ENCODE data around the gene SLC24A4. TPM values are rescaled to one million over a fixed set of nuclear protein-coding genes. Genes with fewer than 3 reads are reported as not detected.

Gene SLC24A4
- total RNA-seq, 1 donor from 2014 or later, result 0.26 TPM

DNA sequence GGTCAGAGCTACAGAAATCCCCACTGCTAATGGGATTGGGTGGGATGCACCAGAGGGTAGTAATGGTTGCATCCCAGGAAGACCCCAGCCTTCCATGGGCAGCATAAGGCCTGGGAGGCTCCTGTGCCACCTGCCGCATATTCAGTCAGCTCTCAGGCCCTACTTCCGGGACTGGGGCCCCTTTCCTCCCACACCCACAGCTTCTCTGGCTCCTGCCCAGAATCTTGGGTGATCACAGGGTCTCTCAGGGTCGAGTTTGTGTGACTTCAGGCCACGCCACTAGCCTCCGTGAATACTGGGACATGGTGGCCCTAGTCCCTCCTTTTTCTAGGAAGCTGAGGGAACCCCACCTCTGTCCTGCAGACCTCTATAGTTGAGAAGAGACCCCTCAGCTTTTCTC, 123.8 kb downstream of the SLC24A4 start:
- Mint-ChIP-seq H3K36me3 (ENCODE audit: low read depth) (no peaks in the 10 kb centered on the region), H3K4me3 (no peak overlapping the region), H3K27me3 (ENCODE audit: low read depth) (no peaks in the 10 kb centered on the region), H3K9me3 (no peaks in the 10 kb centered on the region), H3K27ac (ENCODE audit: unreplicated experiment) (no peak overlapping the region), H3K4me1 (no peaks in the 10 kb centered on the region)
- DNase-seq (ENCODE audit: low read depth, low spot score), result no peak
- TF ChIP-seq, protein P1, sequence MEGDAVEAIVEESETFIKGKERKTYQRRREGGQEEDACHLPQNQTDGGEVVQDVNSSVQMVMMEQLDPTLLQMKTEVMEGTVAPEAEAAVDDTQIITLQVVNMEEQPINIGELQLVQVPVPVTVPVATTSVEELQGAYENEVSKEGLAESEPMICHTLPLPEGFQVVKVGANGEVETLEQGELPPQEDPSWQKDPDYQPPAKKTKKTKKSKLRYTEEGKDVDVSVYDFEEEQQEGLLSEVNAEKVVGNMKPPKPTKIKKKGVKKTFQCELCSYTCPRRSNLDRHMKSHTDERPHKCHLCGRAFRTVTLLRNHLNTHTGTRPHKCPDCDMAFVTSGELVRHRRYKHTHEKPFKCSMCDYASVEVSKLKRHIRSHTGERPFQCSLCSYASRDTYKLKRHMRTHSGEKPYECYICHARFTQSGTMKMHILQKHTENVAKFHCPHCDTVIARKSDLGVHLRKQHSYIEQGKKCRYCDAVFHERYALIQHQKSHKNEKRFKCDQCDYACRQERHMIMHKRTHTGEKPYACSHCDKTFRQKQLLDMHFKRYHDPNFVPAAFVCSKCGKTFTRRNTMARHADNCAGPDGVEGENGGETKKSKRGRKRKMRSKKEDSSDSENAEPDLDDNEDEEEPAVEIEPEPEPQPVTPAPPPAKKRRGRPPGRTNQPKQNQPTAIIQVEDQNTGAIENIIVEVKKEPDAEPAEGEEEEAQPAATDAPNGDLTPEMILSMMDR (conservative IDR thresholded peaks at IDR 0.05), result no peak

DNA sequence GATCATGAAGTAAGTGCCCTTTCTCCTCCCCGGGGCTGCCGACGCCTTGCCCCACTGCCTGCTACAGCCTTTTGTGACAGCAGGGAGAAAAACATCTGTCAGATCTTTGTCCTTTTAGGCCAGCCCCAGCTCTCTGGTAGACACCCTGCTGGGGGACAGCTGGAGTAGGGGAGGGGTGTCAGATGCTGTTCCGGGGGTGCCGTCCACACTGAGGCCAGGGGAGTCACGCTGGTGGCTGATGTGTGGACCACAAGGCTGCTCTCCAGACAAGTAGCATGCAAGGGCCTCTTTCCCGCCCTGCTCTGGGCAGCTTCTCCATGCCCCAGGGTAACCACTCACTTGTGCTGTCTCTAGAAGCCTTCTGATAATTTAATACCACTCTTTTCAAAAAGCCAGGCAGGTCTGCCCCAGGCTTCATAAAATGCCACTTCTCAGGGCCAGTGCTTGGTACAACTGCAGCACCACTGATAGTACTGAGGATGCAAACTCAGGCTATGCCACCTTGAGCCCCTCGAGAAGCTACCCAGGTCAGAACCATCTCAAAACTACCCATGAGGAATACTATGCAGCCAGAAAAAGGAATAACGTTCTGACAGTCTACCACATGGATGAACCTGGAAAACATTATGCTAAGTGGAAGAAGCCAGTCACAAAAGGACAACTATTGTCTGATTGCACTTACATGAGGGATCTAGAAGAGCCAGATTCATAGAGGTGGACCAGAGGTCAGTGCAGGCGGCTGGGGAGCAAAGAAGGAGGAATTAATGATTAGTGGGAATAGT, 124.6 kb downstream of the SLC24A4 start:
- Mint-ChIP-seq H3K27me3 (ENCODE audit: low read depth) (no peaks in the 10 kb centered on the region), H3K9me3 (no peaks in the 10 kb centered on the region), H3K4me1 (no peaks in the 10 kb centered on the region), H3K36me3 (ENCODE audit: low read depth) (no peaks in the 10 kb centered on the region), H3K27ac (ENCODE audit: unreplicated experiment) (no peak overlapping the region), H3K4me3 (no peak overlapping the region)
- TF ChIP-seq, protein P1 (conservative IDR thresholded peaks at IDR 0.05), result no peak
- no peak for DNase-seq (ENCODE audit: low read depth, low spot score)

DNA sequence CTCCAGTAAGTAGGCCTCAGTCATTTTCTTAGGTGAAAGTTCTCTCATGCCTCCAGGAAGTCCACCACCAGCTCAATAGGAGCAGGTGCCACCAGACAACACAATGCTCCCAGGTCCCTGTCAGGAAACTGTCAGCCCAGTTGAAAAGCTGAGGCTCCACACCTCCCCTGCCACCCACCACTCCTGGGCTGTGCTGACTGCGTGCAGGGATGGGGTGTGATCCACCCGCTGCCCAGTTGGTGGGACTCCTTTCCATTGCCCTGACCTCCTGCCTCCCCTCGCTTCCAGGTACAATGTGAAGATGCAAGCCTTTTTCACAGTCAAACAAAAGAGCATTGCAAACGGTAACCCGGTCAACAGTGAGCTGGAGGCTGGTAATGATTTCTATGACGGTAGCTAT, 125.8 kb downstream of the SLC24A4 start:
- TF ChIP-seq, protein P1 (conservative IDR thresholded peaks at IDR 0.05), result no peak
- Mint-ChIP-seq H3K36me3 (ENCODE audit: low read depth) (no peaks in the 10 kb centered on the region), H3K9me3 (no peaks in the 10 kb centered on the region), H3K27ac (ENCODE audit: unreplicated experiment) (peak overlapping the region; percentile 19), H3K27me3 (ENCODE audit: low read depth) (no peaks in the 10 kb centered on the region), H3K4me3 (no peak overlapping the region), H3K4me1 (no peaks in the 10 kb centered on the region)
- DNase-seq (ENCODE audit: low read depth, low spot score), result no peak

DNA sequence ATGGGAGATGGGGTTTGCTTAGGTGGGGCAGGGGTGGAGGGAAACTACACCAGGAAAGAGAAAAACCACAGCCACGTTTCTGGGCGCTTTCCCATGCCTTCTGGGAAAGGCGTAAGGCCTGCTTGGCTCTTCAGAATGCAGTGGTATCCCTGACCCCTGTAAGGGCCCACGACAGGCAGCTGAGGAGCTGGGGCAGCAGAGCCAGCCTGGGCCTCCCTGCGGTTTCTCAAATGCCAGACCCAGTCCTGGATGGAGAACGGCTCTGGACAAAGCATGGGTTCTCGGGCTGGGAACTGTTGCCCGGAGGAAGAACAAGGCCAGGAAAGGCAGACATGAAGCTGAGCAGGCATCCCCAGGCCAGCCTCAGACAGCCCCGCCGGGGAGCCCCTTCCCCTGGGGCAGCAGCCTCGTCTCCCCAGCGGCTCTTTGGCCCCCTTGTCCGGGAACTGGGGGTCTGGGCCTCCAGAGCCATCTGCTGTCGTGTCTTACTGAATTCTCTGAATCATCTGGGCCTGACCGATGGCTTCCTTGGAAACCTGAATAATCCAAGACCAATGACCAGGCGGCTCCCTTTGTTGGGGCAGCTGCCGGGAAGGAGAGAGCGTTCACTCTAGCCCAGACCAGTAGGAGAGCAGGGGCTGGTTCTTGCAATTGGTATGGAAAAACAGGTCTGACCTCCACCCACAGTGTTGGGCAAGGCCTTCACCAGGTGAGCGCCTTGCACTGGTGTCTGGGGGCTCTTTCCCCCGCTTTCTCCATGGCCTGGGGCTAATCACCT, 126.6 kb downstream of the SLC24A4 start:
- DNase-seq (ENCODE audit: low read depth, low spot score), result no peak
- TF ChIP-seq, protein P1 (conservative IDR thresholded peaks at IDR 0.05), result no peak
- Mint-ChIP-seq H3K27ac (ENCODE audit: unreplicated experiment) (peak overlapping the region; percentile 84), H3K36me3 (ENCODE audit: low read depth) (no peaks in the 10 kb centered on the region), H3K4me3 (no peak overlapping the region), H3K4me1 (no peaks in the 10 kb centered on the region), H3K27me3 (ENCODE audit: low read depth) (no peaks in the 10 kb centered on the region), H3K9me3 (no peaks in the 10 kb centered on the region)

DNA sequence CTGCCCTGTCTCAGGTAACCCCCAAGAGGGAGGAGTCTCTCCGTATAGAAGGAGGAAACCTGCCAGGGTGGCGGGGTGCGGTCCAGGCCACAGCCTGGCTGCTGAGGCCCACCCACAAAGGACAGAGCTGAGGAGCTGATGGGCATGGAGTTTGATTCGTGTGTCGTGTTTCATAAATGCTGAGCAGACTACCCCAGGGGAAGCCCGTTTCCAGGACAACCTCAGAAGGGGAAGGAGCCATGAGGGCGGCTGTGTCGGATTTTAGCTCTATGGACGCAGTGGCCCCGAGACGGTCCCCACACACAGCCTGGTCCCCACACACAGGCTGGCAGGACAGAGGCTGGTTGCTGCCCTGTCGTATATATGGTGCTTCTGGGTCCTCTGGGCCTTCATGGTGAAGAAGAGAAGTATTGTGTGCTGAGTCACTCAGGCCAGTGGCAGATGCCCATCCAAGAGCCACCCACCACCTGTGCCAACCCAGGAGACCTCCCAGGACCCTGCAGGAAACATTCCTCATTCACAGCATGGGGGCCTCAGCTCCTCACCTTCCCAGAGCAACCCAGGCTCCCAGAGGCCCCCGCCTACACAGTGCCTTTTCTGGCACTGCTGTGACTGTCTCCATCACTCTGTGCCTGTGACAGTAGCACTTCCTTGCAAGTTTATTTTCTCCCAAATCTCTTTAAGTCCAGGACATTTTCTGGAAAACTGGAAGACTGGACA, 127.5 kb downstream of the SLC24A4 start:
- DNase-seq (ENCODE audit: low read depth, low spot score), result no peak
- Mint-ChIP-seq H3K27ac (ENCODE audit: unreplicated experiment) (no peak overlapping the region), H3K9me3 (no peaks in the 10 kb centered on the region), H3K27me3 (ENCODE audit: low read depth) (no peaks in the 10 kb centered on the region), H3K4me3 (no peak overlapping the region), H3K36me3 (ENCODE audit: low read depth) (no peaks in the 10 kb centered on the region), H3K4me1 (no peaks in the 10 kb centered on the region)
- TF ChIP-seq, protein P1 (conservative IDR thresholded peaks at IDR 0.05), result no peak
